T-cell (primary cell): Measurements from ENCODE around the gene UCHL5. TPM values are rescaled to one million over a fixed set of nuclear protein-coding genes. Genes with fewer than 3 reads are reported as not detected.

Source experiments
- ATAC-seq, 4 experiments: fragments of 200-7000 bp in 3 of 4; fragments of 150-1000 bp in 1 of 4; cut with Tn5 transposase; replicated peaks in 1 of 4; 1 replicate in 3 of 4; 2 replicates in 1 of 4; pipeline ENCODE4 v1.10.0; 2021; ENCODE audit warnings: moderate library complexity in 3 of 4, mild to moderate bottlenecking in 2 of 4, moderate number of reproducible peaks in 1 of 4
- CTCF ChIA-PET, 2 donors: fragments of 300-600 bp; sonication (Branson Sonifier 250); formaldehyde crosslinking; loops; one replicate each; lab custom pipeline; 2022; ENCODE audit warnings: antibody characterized with exemption in 2 of 2; lab: Charles Lee
- POLR2A ChIA-PET, 2 donors: fragments of 300-600 bp; sonication (Branson Sonifier 250); formaldehyde crosslinking; loops; one replicate each; lab custom pipeline; 2022; ENCODE audit warnings: antibody characterized with exemption in 2 of 2; lab: Charles Lee
- DNase-seq, 35 experiments: peaks; one replicate each; pipeline versions ENCODE4 v3.0.0 to v3.0.0-alpha.2; 2013 to 2023
- H3K27ac ChIP-seq: one replicate; pipeline ENCODE4 v1.5.1; 2013; ENCODE audit warnings: low read length
- H3K27me3 ChIP-seq, 2 experiments: replicated peaks in 1 of 2; 1 replicate in 1 of 2; 2 replicates in 1 of 2; pipeline versions ENCODE4 v1.6.1 to v1.7.0; 2013; ENCODE audit warnings: low read length in 1 of 2, mixed read lengths in 1 of 2; ENCODE audit not compliant: control insufficient read depth in 2 of 2, insufficient read depth in 2 of 2; ENCODE audit errors: extremely low read depth in 1 of 2
- H3K36me3 ChIP-seq, 2 donors: 1 replicate in 1 of 2; 2 replicates in 1 of 2; pipeline versions ENCODE4 v1.6.1 to v1.7.0; 2013; ENCODE audit warnings: low read length in 1 of 2; ENCODE audit not compliant: control insufficient read depth in 2 of 2, insufficient read depth in 1 of 2; ENCODE audit errors: extremely low read depth in 1 of 2
- H3K4me1 ChIP-seq, 2 experiments: 1 replicate in 1 of 2; 2 replicates in 1 of 2; pipeline versions ENCODE4 v1.6.1 to v1.7.0; 2013; ENCODE audit warnings: low read length in 2 of 2, mixed read lengths in 1 of 2; ENCODE audit not compliant: insufficient read depth in 2 of 2, control insufficient read depth in 1 of 2; ENCODE audit errors: extremely low read depth in 1 of 2
- H3K4me3 ChIP-seq, 2 donors: 1 replicate in 1 of 2; 2 replicates in 1 of 2; pipeline versions ENCODE4 v1.5.1 to v1.7.0; 2013; ENCODE audit warnings: mild to moderate bottlenecking in 2 of 2, low read length in 1 of 2, moderate library complexity in 1 of 2; ENCODE audit not compliant: control insufficient read depth in 1 of 2; ENCODE audit errors: extremely low read depth in 1 of 2
- H3K9me3 ChIP-seq: 2 replicates; pipeline ENCODE4 v1.7.0; 2013
- H3K27ac Mint-ChIP-seq, 2 donors: one replicate each; pipeline ENCODE4 v1.8.0; 2020 to 2021; ENCODE audit warnings: mild to moderate bottlenecking in 2 of 2, mixed read lengths in 2 of 2
- H3K27me3 Mint-ChIP-seq, 2 donors: one replicate each; pipeline ENCODE4 v1.8.0; 2021 to 2022; ENCODE audit warnings: mixed read lengths in 2 of 2
- H3K36me3 Mint-ChIP-seq: one replicate; pipeline ENCODE4 v1.8.0; 2021; ENCODE audit warnings: mixed read lengths
- H3K4me1 Mint-ChIP-seq, 3 donors: one replicate each; pipeline ENCODE4 v1.8.0; 2020 to 2022; ENCODE audit warnings: mixed read lengths in 3 of 3, mild to moderate bottlenecking in 1 of 3
- H3K4me3 Mint-ChIP-seq, 3 donors: one replicate each; pipeline ENCODE4 v1.8.0; 2020 to 2022; ENCODE audit warnings: mild to moderate bottlenecking in 3 of 3, mixed read lengths in 3 of 3, moderate library complexity in 3 of 3
- H3K9me3 Mint-ChIP-seq, 3 donors: one replicate each; pipeline ENCODE4 v1.8.0; 2020 to 2022; ENCODE audit warnings: mixed read lengths in 3 of 3
- WGBS: methylation state at CpG from one replicate; pipeline ENCODE4 v1.1.5; 2013; ENCODE audit warnings: missing lambda C conversion rate; ENCODE audit not compliant: insufficient coverage; 5-methylcytosine and 5-hydroxymethylcytosine counted together
- total RNA-seq, 35 experiments: library from RNA in 6 of 35; stranded (reverse) in 6 of 35; fragments of 120-200 nt in 1 of 35; gene quantifications; one replicate each; pipeline versions ENCODE4 v1.2.1 to v1.2.4 and lab custom pipeline; 2013 to 2026

Gene UCHL5
- total RNA-seq, 5 donors from 2014 or later (not counting 1 experiment from before 2014, with no cell fraction given), result 20.8 to 32.2 (median 27.1) TPM

DNA sequence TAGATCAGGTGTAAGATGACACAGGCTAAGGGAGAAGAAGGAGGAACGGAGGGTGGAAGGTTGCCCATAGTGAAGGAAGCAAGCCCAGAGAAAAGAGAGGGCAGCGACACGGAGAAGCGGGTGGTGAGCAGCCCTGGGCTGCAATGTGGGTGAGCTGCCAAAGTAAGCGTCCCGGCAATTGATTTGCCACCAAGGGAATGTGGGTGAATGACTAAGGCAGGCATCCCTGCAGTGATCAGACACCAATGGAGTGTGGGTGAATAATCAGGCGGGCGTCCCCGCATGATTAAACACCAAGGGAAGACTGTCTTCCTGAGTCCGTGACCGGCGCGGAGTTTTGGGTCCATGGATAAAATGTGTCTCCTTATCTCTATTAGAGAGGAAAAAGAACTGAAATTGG, 79.6 kb downstream of the UCHL5 start:
- Histone ChIP-seq H3K4me1 (no peaks in the 10 kb centered on the region), H3K4me3 (no peak overlapping the region), H3K27ac (no peak overlapping the region), H3K9me3 (no peaks in the 10 kb centered on the region), H3K27me3 (no peaks in the 10 kb centered on the region), H3K36me3 (no peaks in the 10 kb centered on the region)
- Mint-ChIP-seq H3K4me3 (no peak overlapping the region), H3K36me3 (peaks cover 14% of the 10 kb centered on the region), H3K9me3 (no peaks in the 10 kb centered on the region), H3K27ac (no peak overlapping the region), H3K27me3 (no peaks in the 10 kb centered on the region), H3K4me1 (peaks cover 0 to 9% (median 9%) of the 10 kb centered on the region in 3 donors)
- no peak for ATAC-seq
- CTCF ChIA-PET, result no interaction called here
- DNase-seq, result no peak
- POLR2A ChIA-PET, result no interaction called here
- 95% methylated on average over 12 of the region's 13 CpGs for WGBS

DNA sequence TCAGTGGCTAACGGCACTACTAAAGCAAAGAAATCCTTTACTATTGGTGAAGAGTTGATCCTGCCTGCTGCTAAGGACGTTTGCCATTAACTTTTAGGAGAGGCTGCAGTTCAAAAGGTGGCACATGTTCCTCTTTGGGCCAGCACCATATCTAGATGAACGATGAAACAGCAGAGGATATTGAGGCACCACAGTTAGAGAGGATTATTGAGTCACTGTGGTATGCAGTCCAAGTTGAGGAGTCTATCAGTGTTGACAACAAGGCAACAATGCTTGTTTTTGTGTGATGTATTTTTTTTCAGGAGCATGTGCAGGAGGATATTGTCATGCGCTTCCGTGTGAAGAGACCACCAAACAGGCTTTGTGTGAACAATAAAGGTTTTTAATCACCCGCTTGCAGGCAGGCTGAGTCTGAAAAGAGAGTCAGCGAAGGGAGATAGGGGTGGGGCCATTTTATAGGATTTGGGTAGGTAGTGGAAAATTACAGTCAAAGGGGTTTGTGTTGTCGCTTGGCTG, 80.9 kb downstream of the UCHL5 start:
- Mint-ChIP-seq H3K4me3 (no peak overlapping the region), H3K27ac (no peak overlapping the region), H3K4me1 (no peaks in the 10 kb centered on the region), H3K36me3 (peaks cover 14% of the 10 kb centered on the region), H3K27me3 (no peaks in the 10 kb centered on the region), H3K9me3 (no peaks in the 10 kb centered on the region)
- no peaks in the 10 kb centered on the region for H3K27me3 ChIP-seq
- 85% methylated on average over 5 of the region's 8 CpGs for WGBS
- ChIA-PET POLR2A (no interaction called here), CTCF (no interaction called here)
- no peaks in the 10 kb centered on the region for H3K36me3 ChIP-seq
- H3K27ac ChIP-seq, result no peak overlapping the region
- no peaks in the 10 kb centered on the region for H3K4me1 ChIP-seq
- DNase-seq (no peak), ATAC-seq (no peak)
- no peaks in the 10 kb centered on the region for H3K9me3 ChIP-seq
- no peak overlapping the region for H3K4me3 ChIP-seq

DNA sequence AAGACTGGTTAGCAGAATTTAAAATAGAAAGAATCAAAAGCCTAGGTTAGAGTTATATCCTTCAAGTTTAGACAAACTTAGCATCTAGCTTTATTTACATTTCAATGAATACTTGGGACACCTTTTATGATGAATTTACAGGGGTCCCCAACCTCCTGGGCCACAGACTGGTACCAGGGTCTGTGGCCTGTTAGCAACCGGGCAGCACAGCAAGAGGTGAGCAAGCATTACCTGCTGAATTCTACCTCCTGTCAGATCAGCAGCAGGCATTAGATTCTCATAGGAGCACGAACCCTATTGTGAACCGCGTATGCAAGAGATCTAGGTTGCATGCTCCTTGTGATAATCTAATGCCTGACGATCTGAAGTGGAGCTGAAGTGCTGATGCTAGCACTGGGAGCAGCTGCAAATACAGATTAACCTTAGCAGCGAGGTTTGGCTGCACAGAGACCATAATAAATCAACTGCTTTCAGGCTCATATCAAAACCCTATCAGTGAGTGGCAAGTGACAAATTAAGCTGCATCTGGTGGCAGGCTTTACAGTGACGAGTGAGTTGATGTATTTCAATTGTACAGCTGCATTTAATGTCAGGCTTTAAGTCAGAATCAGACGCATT, 82.0 kb downstream of the UCHL5 start:
- Mint-ChIP-seq H3K4me1 (no peaks in the 10 kb centered on the region), H3K27ac (no peak overlapping the region), H3K36me3 (peaks cover 14% of the 10 kb centered on the region), H3K9me3 (no peaks in the 10 kb centered on the region), H3K27me3 (no peaks in the 10 kb centered on the region), H3K4me3 (no peak overlapping the region)
- Histone ChIP-seq H3K27me3 (no peaks in the 10 kb centered on the region), H3K4me3 (no peak overlapping the region), H3K9me3 (no peaks in the 10 kb centered on the region), H3K36me3 (no peaks in the 10 kb centered on the region), H3K27ac (no peak overlapping the region), H3K4me1 (no peaks in the 10 kb centered on the region)
- DNase-seq, result no peak
- ChIA-PET POLR2A (no interaction called here), CTCF (interaction anchor here in 1 of 2 donors (0.5 kb wide), 1 partner anchor 172 kb away, joined by 3 read pairs; no protein-coding TSS in a partner anchor)
- ATAC-seq, result no peak
- WGBS, result 80% methylated on average over 5 of the region's 8 CpGs

DNA sequence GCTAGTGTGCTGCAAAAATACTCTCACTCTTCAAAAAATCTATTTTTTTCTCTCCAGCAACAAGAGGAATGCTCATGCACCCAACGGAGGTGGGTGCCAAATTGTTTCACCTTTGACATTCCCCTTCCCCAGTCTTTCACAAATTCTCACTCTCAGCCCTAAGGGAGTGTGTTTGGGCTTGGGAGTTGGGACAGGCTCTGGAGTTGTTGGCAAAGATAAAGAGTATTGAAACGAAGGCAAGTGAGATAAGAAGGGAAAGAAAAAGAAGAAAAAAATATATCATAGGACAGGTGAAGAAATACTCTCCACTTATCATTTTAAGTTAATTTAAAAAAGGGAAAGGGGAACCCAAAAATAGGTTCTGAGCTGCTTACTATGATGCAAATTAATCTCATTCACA, 82.6 kb downstream of the UCHL5 start:
- Mint-ChIP-seq H3K4me1 (no peaks in the 10 kb centered on the region), H3K4me3 (no peak overlapping the region), H3K27me3 (no peaks in the 10 kb centered on the region), H3K36me3 (peaks cover 14% of the 10 kb centered on the region), H3K9me3 (no peaks in the 10 kb centered on the region), H3K27ac (no peak overlapping the region)
- ATAC-seq (no peak), DNase-seq (no peak)
- H3K36me3 ChIP-seq, result no peaks in the 10 kb centered on the region
- H3K4me3 ChIP-seq, result no peak overlapping the region
- no peaks in the 10 kb centered on the region for H3K9me3 ChIP-seq
- no peaks in the 10 kb centered on the region for H3K4me1 ChIP-seq
- no peaks in the 10 kb centered on the region for H3K27me3 ChIP-seq
- no CpG with 5 or more reads among the region's 2 CpGs for WGBS
- ChIA-PET CTCF (no interaction called here), POLR2A (no interaction called here)
- no peak overlapping the region for H3K27ac ChIP-seq

DNA sequence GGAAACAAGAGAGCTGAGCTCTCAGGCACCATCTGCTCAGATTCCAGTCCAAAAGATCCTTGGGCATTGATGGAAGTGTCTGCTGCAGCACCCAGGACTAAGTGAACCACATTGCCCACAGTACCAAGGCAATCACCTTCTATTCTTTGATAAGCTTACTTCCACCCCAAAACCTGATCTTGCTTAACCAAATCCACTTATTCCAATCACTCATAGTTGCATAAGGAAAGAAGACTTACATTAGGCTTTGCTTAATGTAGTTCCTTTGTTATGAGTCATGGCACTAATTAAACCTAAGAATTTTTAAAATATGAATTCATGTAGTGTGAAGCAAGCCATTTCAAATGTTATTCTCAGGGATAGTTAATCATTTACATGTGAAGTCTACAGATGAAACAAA, 84.5 kb downstream of the UCHL5 start:
- no peaks in the 10 kb centered on the region for H3K9me3 ChIP-seq
- H3K4me3 Mint-ChIP-seq, result no peak overlapping the region
- ATAC-seq, result no peak
- H3K4me3 ChIP-seq, result no peak overlapping the region
- H3K9me3 Mint-ChIP-seq, result no peaks in the 10 kb centered on the region
- POLR2A ChIA-PET, result no interaction called here
- H3K4me1 Mint-ChIP-seq, result no peaks in the 10 kb centered on the region
- CTCF ChIA-PET, result no interaction called here
- H3K36me3 Mint-ChIP-seq, result peaks cover 8% of the 10 kb centered on the region
- no peaks in the 10 kb centered on the region for H3K36me3 ChIP-seq
- no peaks in the 10 kb centered on the region for H3K27me3 Mint-ChIP-seq
- no peak for DNase-seq
- H3K4me1 ChIP-seq, result no peaks in the 10 kb centered on the region
- H3K27me3 ChIP-seq, result no peaks in the 10 kb centered on the region
- no peak overlapping the region for H3K27ac Mint-ChIP-seq
- H3K27ac ChIP-seq, result no peak overlapping the region

DNA sequence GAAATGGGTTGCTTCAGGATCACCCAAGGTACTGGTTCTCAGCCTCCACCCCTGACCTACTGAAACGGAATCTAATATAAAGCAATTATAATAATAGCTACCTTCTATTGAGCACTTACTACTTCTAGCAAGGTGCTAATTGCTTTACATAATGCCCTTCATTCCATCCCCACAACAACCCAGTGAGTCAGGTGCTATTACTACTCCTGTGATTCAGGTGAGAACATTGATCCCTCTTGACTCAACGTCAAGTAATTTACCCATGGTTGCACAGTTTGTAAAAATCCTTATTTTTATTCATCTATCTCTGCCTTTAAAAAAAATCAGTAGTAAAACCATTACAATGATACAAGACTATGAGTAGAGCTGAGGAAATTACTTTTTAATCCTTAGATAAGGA, 85.2 kb downstream of the UCHL5 start:
- Mint-ChIP-seq H3K9me3 (no peaks in the 10 kb centered on the region), H3K4me1 (no peaks in the 10 kb centered on the region), H3K36me3 (peaks cover 3% of the 10 kb centered on the region), H3K4me3 (no peak overlapping the region), H3K27me3 (no peaks in the 10 kb centered on the region), H3K27ac (no peak overlapping the region)
- H3K4me3 ChIP-seq, result no peak overlapping the region
- ATAC-seq, result no peak
- ChIA-PET CTCF (interaction anchor here in 1 of 2 donors (0.6 kb wide), 1 partner anchor 499 kb away, joined by 3 read pairs; no protein-coding TSS in a partner anchor), POLR2A (no interaction called here)
- no CpG with 5 or more reads among the region's 2 CpGs for WGBS
- no peaks in the 10 kb centered on the region for H3K4me1 ChIP-seq
- no peak overlapping the region for H3K27ac ChIP-seq
- H3K27me3 ChIP-seq, result no peaks in the 10 kb centered on the region
- DNase-seq, result no peak
- H3K9me3 ChIP-seq, result no peaks in the 10 kb centered on the region
- no peaks in the 10 kb centered on the region for H3K36me3 ChIP-seq
